Smooth muscle cell (in vitro differentiated cells): ENCODE measurements around the gene BLOC1S3. TPM values are rescaled to one million over a fixed set of nuclear protein-coding genes. Genes with fewer than 3 reads are reported as not detected.

Experiments used
- DNase-seq: peaks from one replicate; lab custom pipeline; 2025; ENCODE audit not compliant: unreplicated experiment; lab: John Stamatoyannopoulos, UW
- H2AFZ ChIP-seq: fragments of 200-600 bp; sonication (generic); 2 replicates; pipeline ENCODE4 v1.6.0; 2016; ENCODE audit warnings: antibody characterized with exemption, low read depth, mild to moderate bottlenecking
- H3F3A ChIP-seq: fragments of 200-600 bp; sonication (generic); 2 replicates; pipeline ENCODE4 v1.6.0; 2017; ENCODE audit warnings: antibody characterized with exemption, low read depth
- H3K27ac ChIP-seq: fragments of 200-600 bp; sonication (generic); 2 replicates; pipeline ENCODE4 v1.5.1; 2016; ENCODE audit warnings: low read depth, mild to moderate bottlenecking
- H3K27me3 ChIP-seq: fragments of 200-600 bp; sonication (generic); 2 replicates; pipeline ENCODE4 v1.6.1; 2016; ENCODE audit warnings: low read depth, mild to moderate bottlenecking
- H3K36me3 ChIP-seq: fragments of 200-600 bp; sonication (generic); 2 replicates; pipeline ENCODE4 v1.5.1; 2016; ENCODE audit warnings: low read depth
- H3K4me1 ChIP-seq: fragments of 200-600 bp; sonication (generic); 2 replicates; pipeline ENCODE4 v1.5.1; 2016; ENCODE audit warnings: low read depth
- H3K4me2 ChIP-seq: fragments of 200-600 bp; sonication (generic); 2 replicates; pipeline ENCODE4 v1.6.0; 2016; ENCODE audit warnings: mild to moderate bottlenecking
- H3K4me3 ChIP-seq: fragments of 200-600 bp; sonication (generic); 2 replicates; pipeline ENCODE4 v1.5.1; 2016; ENCODE audit warnings: mild to moderate bottlenecking
- H3K79me2 ChIP-seq: fragments of 200-600 bp; sonication (generic); 2 replicates; pipeline ENCODE4 v1.6.0; 2016; ENCODE audit warnings: low read depth, mild to moderate bottlenecking
- H3K9ac ChIP-seq: fragments of 200-600 bp; sonication (generic); 2 replicates; pipeline ENCODE4 v1.6.0; 2016; ENCODE audit warnings: low read depth
- H3K9me3 ChIP-seq: fragments of 200-600 bp; sonication (generic); replicated peaks from 2 replicates; pipeline ENCODE4 v1.5.1; 2016; ENCODE audit warnings: low read depth
- H4K20me1 ChIP-seq: fragments of 200-600 bp; sonication (generic); 2 replicates; pipeline ENCODE4 v1.6.0; 2016; ENCODE audit warnings: low read depth
- CTCF ChIP-seq: fragments of 200-600 bp; sonication (generic); IDR thresholded peaks from 2 replicates; pipeline ENCODE4 v1.5.1; 2017; ENCODE audit warnings: borderline replicate concordance, mild to moderate bottlenecking, antibody characterized with exemption; ENCODE audit not compliant: insufficient read depth, poor library complexity, severe bottlenecking
- WGBS: methylation state at CpG from one replicate; pipeline ENCODE4 v1.1.7; 2016; ENCODE audit warnings: low lambda C conversion rate; 5-methylcytosine and 5-hydroxymethylcytosine counted together
- polyA plus RNA-seq: library from polyadenylated mRNA; unstranded; fragments of >200 nt; fragmentation: Nextera tagmentation; extraction: Ambion mirVana; gene quantifications from 2 replicates; pipeline ENCODE4 v1.2.1, GENCODE V29; 2016
- total RNA-seq: library from RNA; depleted of rRNA; stranded (reverse); fragments of >200 nt; gene quantifications from 2 replicates; pipeline ENCODE4 v1.2.3, GENCODE V29; 2014

Gene BLOC1S3
- total and polyA plus RNA-seq, 2 experiments from 2014 or later: 3.5 to 7.7 TPM

DNA sequence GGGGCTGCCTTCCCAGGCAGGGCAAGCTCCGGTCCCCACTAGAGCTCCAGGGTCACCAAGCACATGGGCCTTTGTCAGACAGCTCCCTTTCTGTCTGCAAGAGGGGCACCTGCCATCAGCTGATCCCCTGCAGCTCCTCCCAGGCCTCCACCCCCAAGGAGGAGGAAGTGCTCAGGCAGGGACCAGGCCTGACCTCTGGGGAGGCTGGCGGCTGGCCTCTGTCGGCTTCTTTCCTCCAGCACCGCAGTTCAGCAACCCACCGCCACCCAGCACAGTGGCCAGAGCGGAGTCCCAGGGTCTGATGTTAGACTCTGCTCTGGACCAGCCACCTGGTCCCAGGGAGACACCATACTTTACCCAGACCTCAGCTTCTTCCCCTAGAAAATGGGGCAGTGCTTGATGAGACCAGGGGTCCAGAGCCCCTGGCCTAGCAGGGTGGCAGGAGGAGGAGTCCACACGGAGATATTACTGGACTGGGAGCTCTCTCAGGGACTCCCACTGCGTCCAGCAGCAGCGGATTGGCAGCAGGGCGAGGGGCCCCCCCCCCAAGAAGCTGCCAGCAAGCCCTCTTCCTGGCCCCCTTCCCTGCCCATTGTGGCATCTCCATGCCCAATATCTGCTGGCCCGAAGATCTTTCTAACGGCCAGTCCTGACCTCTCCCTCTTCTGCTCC is 41.9 kb upstream of the BLOC1S3 start:
- Histone ChIP-seq H3K9me3 (no peaks in the 10 kb centered on the region), H3F3A (no peaks in the 10 kb centered on the region), H3K4me1 (no peaks in the 10 kb centered on the region), H4K20me1 (peaks cover 89% of the 10 kb centered on the region), H3K27me3 (no peaks in the 10 kb centered on the region), H3K9ac (no peak overlapping the region), H3K4me2 (no peak overlapping the region), H3K4me3 (no peak overlapping the region), H3K27ac (no peak overlapping the region), H2AFZ (no peak overlapping the region), H3K36me3 (no peaks in the 10 kb centered on the region), H3K79me2 (peaks cover 31% of the 10 kb centered on the region)
- no peak for DNase-seq
- 95% methylated on average over 12 of the region's 12 CpGs for WGBS
- no peak for TF ChIP-seq CTCF

GRCh38 chr19:45137179-45137761 is 41.3 kb upstream of the BLOC1S3 start:
- H3K27ac ChIP-seq: no peak overlapping the region
- no peaks in the 10 kb centered on the region for H3K9me3 ChIP-seq
- H3K4me3 ChIP-seq: no peak overlapping the region
- H3K27me3 ChIP-seq: no peaks in the 10 kb centered on the region
- H3K36me3 ChIP-seq: no peaks in the 10 kb centered on the region
- peaks cover 26% of the 10 kb centered on the region for H3K79me2 ChIP-seq
- H3K9ac ChIP-seq: no peak overlapping the region
- no peak for TF ChIP-seq CTCF
- H4K20me1 ChIP-seq: peaks cover 83% of the 10 kb centered on the region
- WGBS: 94% methylated on average over 17 of the region's 17 CpGs
- no peak overlapping the region for H3K4me2 ChIP-seq
- H3F3A ChIP-seq: no peaks in the 10 kb centered on the region
- H2AFZ ChIP-seq: no peak overlapping the region
- no peaks in the 10 kb centered on the region for H3K4me1 ChIP-seq
- DNase-seq: no peak

GRCh38 chr19:45138303-45138751 is 40.3 kb upstream of the BLOC1S3 start:
- TF ChIP-seq CTCF: no peak
- Histone ChIP-seq H2AFZ (no peak overlapping the region), H3K36me3 (no peaks in the 10 kb centered on the region), H3K4me1 (no peaks in the 10 kb centered on the region), H3K27me3 (no peaks in the 10 kb centered on the region), H4K20me1 (peaks cover 72% of the 10 kb centered on the region), H3K9me3 (no peaks in the 10 kb centered on the region), H3K4me2 (no peak overlapping the region), H3K79me2 (peaks cover 17% of the 10 kb centered on the region), H3K4me3 (no peak overlapping the region), H3F3A (no peaks in the 10 kb centered on the region), H3K27ac (no peak overlapping the region), H3K9ac (no peak overlapping the region)
- WGBS: 83% methylated on average over 8 of the region's 11 CpGs
- DNase-seq: no peak
